ENCODE measurements around the gene XPC. TPM values are rescaled to one million over a fixed set of nuclear protein-coding genes. Genes with fewer than 3 reads are reported as not detected.

The XPC gene
- polyA plus RNA-seq, 1 donor from 2014 or later: 21.9 TPM

DNA sequence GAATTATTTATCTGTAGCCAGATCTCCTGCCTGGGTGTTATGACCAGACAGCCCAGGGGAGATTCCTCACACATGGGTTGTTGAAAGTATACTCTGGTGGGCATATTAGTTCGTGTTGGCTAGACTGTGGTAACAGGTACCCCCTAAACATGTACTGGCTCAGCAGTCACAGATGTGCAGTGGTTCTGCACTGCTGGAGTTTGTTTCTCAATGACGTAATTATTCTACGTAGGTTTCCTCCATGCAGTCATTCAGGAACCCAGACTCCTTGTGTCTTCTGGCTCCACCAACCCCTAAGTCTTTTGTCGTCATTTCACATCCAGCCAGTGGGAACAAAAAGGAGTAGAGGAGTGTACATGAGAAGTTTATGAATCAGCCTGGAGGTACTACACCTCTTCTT, 16.5 kb upstream of the XPC start:
- Histone ChIP-seq H3K36me3 (ENCODE audit: insufficient read depth, low read length) (no peaks in the 10 kb centered on the region), H3F3A (ENCODE audit: insufficient read depth, low read length, poor library complexity, severe bottlenecking) (no peaks in the 10 kb centered on the region), H3K4me2 (ENCODE audit: low read length) (no peak overlapping the region), H3K27me3 (ENCODE audit: insufficient read depth, low read depth, low read length) (no peaks in the 10 kb centered on the region), H3K79me2 (replicated peaks; ENCODE audit: insufficient read depth, low read length) (no peaks in the 10 kb centered on the region), H3K9me2 (ENCODE audit: insufficient read depth, low read length) (no peaks in the 10 kb centered on the region), H4K20me1 (ENCODE audit: insufficient read depth) (no peaks in the 10 kb centered on the region), H3K27ac (ENCODE audit: low read length) (no peak overlapping the region), H3K9me3 (ENCODE audit: low read length) (no peaks in the 10 kb centered on the region), H3K4me3 (ENCODE audit: low read length) (no peak overlapping the region), H2AFZ (ENCODE audit: low read depth, low read length) (no peak overlapping the region), H3K9ac (ENCODE audit: low read length) (no peak overlapping the region)
- no peak for TF ChIP-seq MXI1 (conservative IDR thresholded peaks at IDR 0.05; ENCODE audit: poor library complexity, severe bottlenecking)
- TF ChIP-seq EZH2 (IDR thresholded peaks at IDR 0.05; ENCODE audit: borderline replicate concordance, insufficient read depth, low read length, poor library complexity, severe bottlenecking): no peak
- TF ChIP-seq, protein P1, sequence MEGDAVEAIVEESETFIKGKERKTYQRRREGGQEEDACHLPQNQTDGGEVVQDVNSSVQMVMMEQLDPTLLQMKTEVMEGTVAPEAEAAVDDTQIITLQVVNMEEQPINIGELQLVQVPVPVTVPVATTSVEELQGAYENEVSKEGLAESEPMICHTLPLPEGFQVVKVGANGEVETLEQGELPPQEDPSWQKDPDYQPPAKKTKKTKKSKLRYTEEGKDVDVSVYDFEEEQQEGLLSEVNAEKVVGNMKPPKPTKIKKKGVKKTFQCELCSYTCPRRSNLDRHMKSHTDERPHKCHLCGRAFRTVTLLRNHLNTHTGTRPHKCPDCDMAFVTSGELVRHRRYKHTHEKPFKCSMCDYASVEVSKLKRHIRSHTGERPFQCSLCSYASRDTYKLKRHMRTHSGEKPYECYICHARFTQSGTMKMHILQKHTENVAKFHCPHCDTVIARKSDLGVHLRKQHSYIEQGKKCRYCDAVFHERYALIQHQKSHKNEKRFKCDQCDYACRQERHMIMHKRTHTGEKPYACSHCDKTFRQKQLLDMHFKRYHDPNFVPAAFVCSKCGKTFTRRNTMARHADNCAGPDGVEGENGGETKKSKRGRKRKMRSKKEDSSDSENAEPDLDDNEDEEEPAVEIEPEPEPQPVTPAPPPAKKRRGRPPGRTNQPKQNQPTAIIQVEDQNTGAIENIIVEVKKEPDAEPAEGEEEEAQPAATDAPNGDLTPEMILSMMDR (IDR thresholded peaks at IDR 0.05; ENCODE audit: poor library complexity, severe bottlenecking): no peak
- no peak for TF ChIP-seq EP300 (conservative IDR thresholded peaks at IDR 0.05; ENCODE audit: poor library complexity, severe bottlenecking)
- TF ChIP-seq RAD21 (conservative IDR thresholded peaks at IDR 0.05): no peak

DNA sequence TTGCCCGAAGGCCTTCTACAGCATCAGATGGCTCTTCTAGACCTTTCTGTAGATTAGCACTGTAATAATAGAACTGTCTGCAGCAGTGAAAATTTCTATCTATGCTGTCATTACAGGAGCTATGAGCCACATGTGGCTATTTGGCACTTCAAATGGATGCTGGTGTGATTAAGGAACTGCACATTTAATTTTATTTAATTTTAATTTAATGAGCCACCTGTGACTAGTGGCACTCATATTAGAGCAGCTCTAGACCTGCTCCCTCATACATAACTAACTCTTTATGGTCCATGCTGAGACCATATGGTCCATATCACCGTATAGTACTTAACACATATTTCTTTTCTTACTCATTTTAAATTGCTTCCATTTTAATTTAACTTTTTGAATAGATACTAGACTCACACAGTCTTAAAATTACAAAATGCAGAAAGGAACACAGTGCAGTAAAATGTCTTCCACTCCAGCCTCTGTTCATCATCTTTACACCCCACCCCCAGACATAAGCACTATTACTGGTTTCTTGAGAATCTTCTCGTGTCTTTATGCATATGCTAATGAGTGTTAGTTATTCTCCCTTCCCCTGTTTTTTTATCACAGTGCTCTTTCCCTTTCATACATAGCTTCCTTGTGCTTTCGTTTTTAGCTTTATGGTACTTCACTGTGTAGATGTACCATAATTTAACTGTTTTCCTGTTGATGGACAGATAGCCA, 9.8 kb upstream of the XPC start:
- no peaks in the 10 kb centered on the region for H3K79me2 ChIP-seq (replicated peaks; ENCODE audit: insufficient read depth, low read length)

More for the DNA sequence above, 9.8 kb upstream of the XPC start:
- no peak overlapping the region for H3K4me3 ChIP-seq (ENCODE audit: low read length)
- H3K9me3 ChIP-seq (ENCODE audit: low read length): no peaks in the 10 kb centered on the region
- H3K36me3 ChIP-seq (ENCODE audit: insufficient read depth, low read length): peaks cover 7% of the 10 kb centered on the region
- no peak overlapping the region for H2AFZ ChIP-seq (ENCODE audit: low read depth, low read length)
- H3F3A ChIP-seq (ENCODE audit: insufficient read depth, low read length, poor library complexity, severe bottlenecking): no peaks in the 10 kb centered on the region
- TF ChIP-seq EZH2 (IDR thresholded peaks at IDR 0.05; ENCODE audit: borderline replicate concordance, insufficient read depth, low read length, poor library complexity, severe bottlenecking) (no peak), POLR2AphosphoS5 (IDR thresholded peaks at IDR 0.05) (no peak), TAF1 (IDR thresholded peaks at IDR 0.05; ENCODE audit: low read depth) (no peak), RAD21 (conservative IDR thresholded peaks at IDR 0.05) (no peak), MXI1 (conservative IDR thresholded peaks at IDR 0.05; ENCODE audit: poor library complexity, severe bottlenecking) (no peak), EP300 (conservative IDR thresholded peaks at IDR 0.05; ENCODE audit: poor library complexity, severe bottlenecking) (no peak), SMC3 (conservative IDR thresholded peaks at IDR 0.05; ENCODE audit: poor library complexity) (no peak)
- TF ChIP-seq, protein P2, sequence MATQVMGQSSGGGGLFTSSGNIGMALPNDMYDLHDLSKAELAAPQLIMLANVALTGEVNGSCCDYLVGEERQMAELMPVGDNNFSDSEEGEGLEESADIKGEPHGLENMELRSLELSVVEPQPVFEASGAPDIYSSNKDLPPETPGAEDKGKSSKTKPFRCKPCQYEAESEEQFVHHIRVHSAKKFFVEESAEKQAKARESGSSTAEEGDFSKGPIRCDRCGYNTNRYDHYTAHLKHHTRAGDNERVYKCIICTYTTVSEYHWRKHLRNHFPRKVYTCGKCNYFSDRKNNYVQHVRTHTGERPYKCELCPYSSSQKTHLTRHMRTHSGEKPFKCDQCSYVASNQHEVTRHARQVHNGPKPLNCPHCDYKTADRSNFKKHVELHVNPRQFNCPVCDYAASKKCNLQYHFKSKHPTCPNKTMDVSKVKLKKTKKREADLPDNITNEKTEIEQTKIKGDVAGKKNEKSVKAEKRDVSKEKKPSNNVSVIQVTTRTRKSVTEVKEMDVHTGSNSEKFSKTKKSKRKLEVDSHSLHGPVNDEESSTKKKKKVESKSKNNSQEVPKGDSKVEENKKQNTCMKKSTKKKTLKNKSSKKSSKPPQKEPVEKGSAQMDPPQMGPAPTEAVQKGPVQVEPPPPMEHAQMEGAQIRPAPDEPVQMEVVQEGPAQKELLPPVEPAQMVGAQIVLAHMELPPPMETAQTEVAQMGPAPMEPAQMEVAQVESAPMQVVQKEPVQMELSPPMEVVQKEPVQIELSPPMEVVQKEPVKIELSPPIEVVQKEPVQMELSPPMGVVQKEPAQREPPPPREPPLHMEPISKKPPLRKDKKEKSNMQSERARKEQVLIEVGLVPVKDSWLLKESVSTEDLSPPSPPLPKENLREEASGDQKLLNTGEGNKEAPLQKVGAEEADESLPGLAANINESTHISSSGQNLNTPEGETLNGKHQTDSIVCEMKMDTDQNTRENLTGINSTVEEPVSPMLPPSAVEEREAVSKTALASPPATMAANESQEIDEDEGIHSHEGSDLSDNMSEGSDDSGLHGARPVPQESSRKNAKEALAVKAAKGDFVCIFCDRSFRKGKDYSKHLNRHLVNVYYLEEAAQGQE (IDR thresholded peaks at IDR 0.05; ENCODE audit: borderline replicate concordance): no peak
- TF ChIP-seq, protein P1 (IDR thresholded peaks at IDR 0.05; ENCODE audit: poor library complexity, severe bottlenecking): no peak
- no peaks in the 10 kb centered on the region for H3K27me3 ChIP-seq (ENCODE audit: insufficient read depth, low read depth, low read length)
- no peak overlapping the region for H3K9ac ChIP-seq (ENCODE audit: low read length)
- no peak overlapping the region for H3K4me2 ChIP-seq (ENCODE audit: low read length)
- H3K9me2 ChIP-seq (ENCODE audit: insufficient read depth, low read length): no peaks in the 10 kb centered on the region
- no peak overlapping the region for H3K27ac ChIP-seq (ENCODE audit: low read length)
- H4K20me1 ChIP-seq (ENCODE audit: insufficient read depth): no peaks in the 10 kb centered on the region
